ENCODE data around the gene PRDX1. TPM values are rescaled to one million over a fixed set of nuclear protein-coding genes. Genes with fewer than 3 reads are reported as not detected.

PRDX1 gene
- 100 to 1,000 TPM in 1 of 2 donors, 10 to 100 TPM in 1; 64.6 to 103 TPM for total RNA-seq

DNA sequence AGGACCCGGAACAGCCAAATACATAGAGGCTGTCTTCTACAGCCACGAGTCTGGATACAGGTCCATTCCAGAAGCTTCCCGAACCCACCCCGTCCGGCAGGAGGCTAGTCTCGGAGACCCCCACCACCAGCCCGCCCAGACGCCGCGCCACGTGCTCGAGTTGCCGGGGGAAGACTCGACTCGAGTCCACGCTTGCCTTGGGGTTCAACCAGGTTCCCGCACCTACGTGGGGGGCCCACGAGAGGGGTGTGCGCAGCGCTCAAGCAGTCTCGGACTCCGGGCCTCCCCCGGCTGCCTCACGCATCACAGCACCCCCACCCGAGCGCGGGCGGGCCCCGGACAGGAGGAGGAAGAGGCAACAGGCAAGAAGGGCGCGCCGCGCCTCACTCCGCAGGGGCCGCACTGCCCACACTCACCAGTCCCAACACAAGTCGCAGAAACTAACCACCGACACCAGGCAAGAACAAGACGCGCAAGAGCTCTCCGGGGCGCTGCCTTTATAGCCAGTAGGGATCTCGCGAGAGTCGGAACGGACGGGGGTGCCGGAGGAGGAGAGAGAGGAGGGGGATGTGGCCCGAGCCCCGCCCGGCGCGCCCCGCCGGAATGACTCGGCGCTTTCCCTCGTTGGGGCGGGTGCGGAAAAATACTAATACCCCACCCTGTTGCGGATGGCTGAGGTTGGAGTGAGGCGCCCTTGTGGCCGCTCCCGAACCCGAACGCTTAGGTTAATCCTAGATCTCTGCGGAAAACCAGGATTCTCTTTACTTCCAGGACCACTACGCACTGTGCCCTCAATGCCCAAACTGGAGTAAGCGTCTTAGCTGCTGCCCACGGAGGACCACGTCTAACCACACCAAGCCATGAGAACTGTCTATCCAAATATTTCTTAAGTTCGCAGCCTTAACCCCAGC, at the start of gene PRDX1:
Gene PRDX1, minus strand, starts transcription at position 472 of the 911 bp plus-strand sequence. CDS start 2,841 bp downstream, outside the sequence.
- 1% methylated on average over 31 to 71 of the region's 72 CpGs for WGBS, 2 donors
- intact Hi-C loops (cut with DNase I) = no loop called here

DNA sequence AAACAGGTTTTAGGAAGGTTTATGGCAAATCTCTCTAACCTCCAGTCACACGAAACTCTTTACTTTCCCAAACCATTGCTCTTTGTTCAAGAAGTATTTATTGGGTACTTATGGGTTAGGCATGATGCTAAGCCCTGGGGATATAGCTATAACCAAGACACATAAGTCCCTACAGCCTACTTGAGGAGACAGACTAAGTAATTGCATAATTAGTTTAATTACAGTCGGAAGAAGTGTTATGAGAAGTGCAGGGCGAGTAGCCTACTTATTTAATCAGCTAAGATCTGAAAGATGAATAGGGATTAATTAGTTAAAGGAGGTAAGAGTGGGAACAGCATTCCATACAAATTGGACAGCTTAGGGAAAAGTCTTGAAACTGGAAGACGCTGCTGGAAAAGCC, 48.9 kb upstream of the PRDX1 start:
- H3K9me3 ChIP-seq = no peaks in the 10 kb centered on the region

More for the DNA sequence above, at the start of gene PRDX1:
- Histone ChIP-seq H3K9me3 (no peaks in the 10 kb centered on the region), H3K27me3 (no peaks in the 10 kb centered on the region), H3K27ac (peak within 1 kb of the TSS; percentile 80 to 87 (median 86)), H3K4me1 (peaks cover 23% of the 10 kb centered on the region), H3K36me3 (replicated peaks in 1 of 2; ENCODE audit: insufficient read depth in 1 of 2, low read depth in 2 of 2) (no peaks in the 10 kb centered on the region), H3K4me3 (peak within 1 kb of the TSS; percentile 88 to 99)
- ATAC-seq = peak; percentile 96
- TF ChIP-seq, protein P1, sequence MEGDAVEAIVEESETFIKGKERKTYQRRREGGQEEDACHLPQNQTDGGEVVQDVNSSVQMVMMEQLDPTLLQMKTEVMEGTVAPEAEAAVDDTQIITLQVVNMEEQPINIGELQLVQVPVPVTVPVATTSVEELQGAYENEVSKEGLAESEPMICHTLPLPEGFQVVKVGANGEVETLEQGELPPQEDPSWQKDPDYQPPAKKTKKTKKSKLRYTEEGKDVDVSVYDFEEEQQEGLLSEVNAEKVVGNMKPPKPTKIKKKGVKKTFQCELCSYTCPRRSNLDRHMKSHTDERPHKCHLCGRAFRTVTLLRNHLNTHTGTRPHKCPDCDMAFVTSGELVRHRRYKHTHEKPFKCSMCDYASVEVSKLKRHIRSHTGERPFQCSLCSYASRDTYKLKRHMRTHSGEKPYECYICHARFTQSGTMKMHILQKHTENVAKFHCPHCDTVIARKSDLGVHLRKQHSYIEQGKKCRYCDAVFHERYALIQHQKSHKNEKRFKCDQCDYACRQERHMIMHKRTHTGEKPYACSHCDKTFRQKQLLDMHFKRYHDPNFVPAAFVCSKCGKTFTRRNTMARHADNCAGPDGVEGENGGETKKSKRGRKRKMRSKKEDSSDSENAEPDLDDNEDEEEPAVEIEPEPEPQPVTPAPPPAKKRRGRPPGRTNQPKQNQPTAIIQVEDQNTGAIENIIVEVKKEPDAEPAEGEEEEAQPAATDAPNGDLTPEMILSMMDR (IDR thresholded peaks at IDR 0.05) = peak in 5 of 7 experiments; percentile 2 to 35 (median 21)
- TF ChIP-seq POLR2A (IDR thresholded peaks at IDR 0.05) = peak; percentile 99 to 100 (median 100)
- DNase-seq = peak; percentile 96

GRCh38 chr1:45569962-45570581, 48.4 kb upstream of the PRDX1 start:
- TF ChIP-seq, protein P1 (IDR thresholded peaks at IDR 0.05) = peak; percentile 91 to 98 (median 96)
- no peak for TF ChIP-seq POLR2A (IDR thresholded peaks at IDR 0.05)
- WGBS, 2 donors = 9 to 15% methylated on average over 8 of the region's 8 CpGs
- no peak overlapping the region for H3K27ac ChIP-seq

More for the DNA sequence above, 48.9 kb upstream of the PRDX1 start:
- 72 to 73% methylated on average over 4 of the region's 4 CpGs for WGBS, 2 donors
- no peaks in the 10 kb centered on the region for H3K4me1 ChIP-seq
- TF ChIP-seq, protein P1 (IDR thresholded peaks at IDR 0.05) = no peak
- no peak for TF ChIP-seq POLR2A (IDR thresholded peaks at IDR 0.05)
- no peak overlapping the region for H3K4me3 ChIP-seq
- intact Hi-C loops (cut with DNase I) = loop anchor here (10.0 kb wide), 1 partner anchor 226 kb away; the partner anchor contains the start of genes MUTYH and TOE1
- ATAC-seq (no peak), DNase-seq (no peak)
- H3K27ac ChIP-seq = no peak overlapping the region
- no peaks in the 10 kb centered on the region for H3K27me3 ChIP-seq
- H3K36me3 ChIP-seq (replicated peaks in 1 of 2; ENCODE audit: insufficient read depth in 1 of 2, low read depth in 2 of 2) = peaks cover 0 to 27% of the 10 kb centered on the region in 2 donors

GRCh38 chr1:45569571-45569961, 47.9 kb upstream of the PRDX1 start:
- Histone ChIP-seq H3K9me3 (no peaks in the 10 kb centered on the region), H3K27me3 (no peaks in the 10 kb centered on the region), H3K36me3 (replicated peaks in 1 of 2; ENCODE audit: insufficient read depth in 1 of 2, low read depth in 2 of 2) (peaks cover 0 to 27% of the 10 kb centered on the region in 2 donors), H3K27ac (no peak overlapping the region), H3K4me1 (no peaks in the 10 kb centered on the region), H3K4me3 (no peak overlapping the region)
- ATAC-seq (no peak), DNase-seq (no peak)
- 52 to 57% methylated on average over 4 of the region's 4 CpGs for WGBS, 2 donors
- TF ChIP-seq, protein P1 (IDR thresholded peaks at IDR 0.05) = no peak
- no peak for TF ChIP-seq POLR2A (IDR thresholded peaks at IDR 0.05)
- intact Hi-C loops (cut with DNase I) = loop anchor here (5.0 kb wide), 1 partner anchor 57 kb away; no protein-coding TSS in a partner anchor

More at GRCh38 chr1:45569962-45570581, 48.4 kb upstream of the PRDX1 start:
- Histone ChIP-seq H3K27me3 (no peaks in the 10 kb centered on the region), H3K4me1 (no peaks in the 10 kb centered on the region), H3K4me3 (no peak overlapping the region), H3K9me3 (no peaks in the 10 kb centered on the region), H3K36me3 (replicated peaks in 1 of 2; ENCODE audit: insufficient read depth in 1 of 2, low read depth in 2 of 2) (peaks cover 0 to 27% of the 10 kb centered on the region in 2 donors)
- ATAC-seq = peak; percentile 92
- intact Hi-C loops (cut with DNase I) = loop anchor here (5.0 to 10.0 kb wide), 2 partner anchors 58 to 225 kb away; partner anchors contain the start of genes MUTYH and TOE1
- peak; percentile 74 to 79 (median 77) for DNase-seq
